ENCODE data around the gene MIDN. TPM values are rescaled to one million over a fixed set of nuclear protein-coding genes. Genes with fewer than 3 reads are reported as not detected.

MIDN gene
- total and polyA plus RNA-seq, 4 donors, result 39.7 to 185 (median 58.7) TPM

GRCh38 chr19:1256646-1257474 lies 8.5 kb downstream of the MIDN start:
- Histone ChIP-seq H3K4me1 (ENCODE audit: control insufficient read depth in 5 of 5, insufficient read depth in 5 of 5, low read length in 5 of 5) (peaks cover 3 to 46% (median 22%) of the 10 kb centered on the region in 5 donors), H3K27ac (ENCODE audit: low read depth in 1 of 2, low read length in 1 of 2) (peak overlapping the region in 1 of 2 donors; percentile 56), H3K27me3 (ENCODE audit: control insufficient read depth in 3 of 3, insufficient read depth in 3 of 3, low read length in 2 of 3) (no peaks in the 10 kb centered on the region), H3K9ac (ENCODE audit: insufficient read depth in 1 of 2, low read length in 2 of 2) (no peak overlapping the region), H3K4me3 (no peak overlapping the region), H3K36me3 (ENCODE audit: control insufficient read depth in 4 of 4, insufficient read depth in 4 of 4, low read length in 4 of 4) (peaks cover 14 to 43% (median 26%) of the 10 kb centered on the region in 4 donors), H3K9me3 (ENCODE audit: control insufficient read depth in 4 of 4, insufficient read depth in 3 of 4, low read length in 3 of 4) (no peaks in the 10 kb centered on the region)
- no peak for TF ChIP-seq CTCF (IDR thresholded peaks at IDR 0.05; ENCODE audit: control extremely low read depth, extremely low read depth)
- 89 to 92% methylated on average over 45 to 46 of the region's 46 CpGs for WGBS, 2 donors
- ATAC-seq (ENCODE audit: insufficient read depth, low FRiP score), result no peak
- no peak for DNase-seq

- peaks cover 14 to 42% (median 25%) of the 10 kb centered on the region in 4 donors for H3K36me3 ChIP-seq (ENCODE audit: control insufficient read depth in 4 of 4, insufficient read depth in 4 of 4, low read length in 4 of 4)
- no peak for ATAC-seq (ENCODE audit: insufficient read depth, low FRiP score)
- H3K9ac ChIP-seq (ENCODE audit: insufficient read depth in 1 of 2, low read length in 2 of 2), result no peak overlapping the region
- TF ChIP-seq CTCF (IDR thresholded peaks at IDR 0.05; ENCODE audit: control extremely low read depth, extremely low read depth), result no peak
- WGBS, 2 donors, result 63 to 67% methylated on average over 23 of the region's 23 CpGs
- no peak for DNase-seq
- no peak overlapping the region for H3K4me3 ChIP-seq
- H3K27ac ChIP-seq (ENCODE audit: low read depth in 1 of 2, low read length in 1 of 2), result peak overlapping the region; percentile 30 to 71
- H3K27me3 ChIP-seq (ENCODE audit: control insufficient read depth in 3 of 3, insufficient read depth in 3 of 3, low read length in 2 of 3), result no peaks in the 10 kb centered on the region
- H3K9me3 ChIP-seq (ENCODE audit: control insufficient read depth in 4 of 4, insufficient read depth in 3 of 4, low read length in 3 of 4), result no peaks in the 10 kb centered on the region
- H3K4me1 ChIP-seq (ENCODE audit: control insufficient read depth in 5 of 5, insufficient read depth in 5 of 5, low read length in 5 of 5), result peaks cover 6 to 51% (median 30%) of the 10 kb centered on the region in 5 donors
These were observed 9.2 kb downstream of the MIDN start for GRCh38 chr19:1257475-1258162.

- WGBS, 2 donors, result 68 to 90% methylated on average over 8 of the region's 8 CpGs
- Histone ChIP-seq H3K4me1 (ENCODE audit: control insufficient read depth in 5 of 5, insufficient read depth in 5 of 5, low read length in 5 of 5) (peaks cover 6 to 53% (median 33%) of the 10 kb centered on the region in 5 donors), H3K4me3 (no peak overlapping the region)
These were observed 9.7 kb downstream of the MIDN start for GRCh38 chr19:1258163-1258492.

More at GRCh38 chr19:1258163-1258492, 9.7 kb downstream of the MIDN start:
- Histone ChIP-seq H3K36me3 (ENCODE audit: control insufficient read depth in 4 of 4, insufficient read depth in 4 of 4, low read length in 4 of 4) (peaks cover 14 to 42% (median 25%) of the 10 kb centered on the region in 4 donors), H3K9me3 (ENCODE audit: control insufficient read depth in 4 of 4, insufficient read depth in 3 of 4, low read length in 3 of 4) (no peaks in the 10 kb centered on the region), H3K9ac (ENCODE audit: insufficient read depth in 1 of 2, low read length in 2 of 2) (no peak overlapping the region), H3K27me3 (ENCODE audit: control insufficient read depth in 3 of 3, insufficient read depth in 3 of 3, low read length in 2 of 3) (no peaks in the 10 kb centered on the region), H3K27ac (ENCODE audit: low read depth in 1 of 2, low read length in 1 of 2) (peak overlapping the region; percentile 30 to 71)
- DNase-seq, result no peak
- ATAC-seq (ENCODE audit: insufficient read depth, low FRiP score), result no peak
- no peak for TF ChIP-seq CTCF (IDR thresholded peaks at IDR 0.05; ENCODE audit: control extremely low read depth, extremely low read depth)
